Frontal cortex (tissue), 4 donors: ENCODE results near the gene CD209. TPM values are rescaled to one million over a fixed set of nuclear protein-coding genes. Genes with fewer than 3 reads are reported as not detected.

Experiments used
- DNase-seq, 2 donors: peaks; one replicate each; pipeline ENCODE4 v3.0.0; 2012; ENCODE audit warnings: low spot score in 2 of 2
- FAIRE-seq: peaks from 2 replicates; lab custom pipeline; 2012; peaks lifted over from hg19 to GRCh38; lab: Jason Lieb, UNC
- total RNA-seq: library from RNA; depleted of rRNA; stranded (reverse); fragments of >200 nt; gene quantifications from one replicate; pipeline ENCODE4 v1.2.3, GENCODE V29; 2014
- donor health status: control.
- donor health status: control.
- donor health status: control.

CD209 gene
- total RNA-seq, 1 donor from 2014 or later = 0.82 TPM

DNA sequence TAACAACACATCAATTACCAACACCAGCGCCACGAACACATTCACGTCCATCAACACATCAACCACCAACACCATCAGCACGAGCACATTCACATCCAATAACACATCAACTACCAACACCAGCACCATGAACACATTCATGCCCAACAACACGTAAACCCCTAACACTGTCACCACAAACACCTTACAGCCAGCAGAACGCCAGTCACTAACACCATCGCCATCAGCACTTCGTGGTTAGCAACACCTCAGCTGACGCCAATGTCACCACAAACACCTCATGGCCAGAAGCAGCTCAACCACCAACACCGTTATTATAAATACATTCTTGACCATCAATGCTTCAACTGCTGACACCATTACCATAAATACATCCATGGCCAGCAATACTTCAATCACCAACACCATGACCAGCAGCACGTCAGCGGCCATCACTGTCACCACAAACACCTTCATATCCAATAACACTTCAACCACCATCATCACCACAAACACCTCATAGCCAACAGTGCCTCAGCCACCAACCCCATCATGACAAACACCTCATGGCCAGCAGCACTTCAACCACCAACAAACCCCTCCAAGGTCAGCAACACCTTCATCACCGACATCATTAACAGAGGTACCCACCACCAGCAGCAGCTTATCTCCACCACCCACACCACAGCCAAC lies 54.8 kb downstream of the CD209 start:
- FAIRE-seq = no peak

GRCh38 chr19:7691497-7691896 lies 55.8 kb downstream of the CD209 start:
- no peak for DNase-seq
- FAIRE-seq = no peak

More for the DNA sequence above, 54.8 kb downstream of the CD209 start:
- no peak for DNase-seq

GRCh38 chr19:7690779-7691258 lies 56.5 kb downstream of the CD209 start:
- FAIRE-seq (no peak), DNase-seq (no peak)

Other genes with a start within 250 kb of the CD209 start
- 10.6 TPM for gene ZNF358, start 231.4 kb downstream of the CD209 start, total RNA-seq
- 7.7 TPM for gene MCOLN1, start 224.9 kb downstream of the CD209 start, total RNA-seq
- gene PNPLA6, start 211.8 kb downstream of the CD209 start, total RNA-seq = 45.2 TPM
- gene CAMSAP3, start 151.7 kb downstream of the CD209 start, total RNA-seq = 16.3 TPM
- gene XAB2, start 118.0 kb downstream of the CD209 start, total RNA-seq = 24.1 TPM
- 29.3 TPM for gene PET100, start 117.7 kb downstream of the CD209 start, total RNA-seq
- gene PCP2, start 113.8 kb downstream of the CD209 start, total RNA-seq = not detected
- 2.4 TPM for gene STXBP2, start 110.4 kb downstream of the CD209 start, total RNA-seq
- gene RETN, start 78.5 kb downstream of the CD209 start, total RNA-seq = not detected
- not detected for gene MCEMP1, start 70.4 kb downstream of the CD209 start, total RNA-seq
- gene TRAPPC5, start 66.7 kb downstream of the CD209 start, total RNA-seq = 15.5 TPM
- not detected for gene FCER2, start 45.4 kb downstream of the CD209 start, total RNA-seq
- gene CLEC4G, start 15.4 kb downstream of the CD209 start, total RNA-seq = 0.82 TPM
- not detected for gene CLEC4M, start 15.7 kb upstream of the CD209 start, total RNA-seq
- 47.7 TPM for gene EVI5L, start 82.7 kb upstream of the CD209 start, total RNA-seq
- 2.9 TPM for gene PRR36, start 126.9 kb upstream of the CD209 start, total RNA-seq
- not detected for gene LRRC8E, start 141.0 kb upstream of the CD209 start, total RNA-seq
- gene MAP2K7, start 156.3 kb upstream of the CD209 start, total RNA-seq = 5.7 TPM
- gene TGFBR3L, start 167.3 kb upstream of the CD209 start, total RNA-seq = not detected
- gene SNAPC2, start 172.8 kb upstream of the CD209 start, total RNA-seq = 4.9 TPM
- gene CTXN1, start 178.6 kb upstream of the CD209 start, total RNA-seq = 9.4 TPM
- 26.9 TPM for gene TIMM44, start 196.1 kb upstream of the CD209 start, total RNA-seq